ENCODE results near the gene CDH23. TPM values are rescaled to one million over a fixed set of nuclear protein-coding genes. Genes with fewer than 3 reads are reported as not detected.

Gene CDH23
- total and polyA plus RNA-seq, 9 of the 15 experiments (the other 6 are each of a cell fraction or from before 2014, with no cell fraction given): 0.18 to 1.2 (median 0.47) TPM

- peak; percentile 84 for TF ChIP-seq CTCFL (IDR thresholded peaks at IDR 0.05; ENCODE audit: borderline replicate concordance, insufficient read depth, low read depth, low read length, poor library complexity, severe bottlenecking)
- TF ChIP-seq, protein P1, sequence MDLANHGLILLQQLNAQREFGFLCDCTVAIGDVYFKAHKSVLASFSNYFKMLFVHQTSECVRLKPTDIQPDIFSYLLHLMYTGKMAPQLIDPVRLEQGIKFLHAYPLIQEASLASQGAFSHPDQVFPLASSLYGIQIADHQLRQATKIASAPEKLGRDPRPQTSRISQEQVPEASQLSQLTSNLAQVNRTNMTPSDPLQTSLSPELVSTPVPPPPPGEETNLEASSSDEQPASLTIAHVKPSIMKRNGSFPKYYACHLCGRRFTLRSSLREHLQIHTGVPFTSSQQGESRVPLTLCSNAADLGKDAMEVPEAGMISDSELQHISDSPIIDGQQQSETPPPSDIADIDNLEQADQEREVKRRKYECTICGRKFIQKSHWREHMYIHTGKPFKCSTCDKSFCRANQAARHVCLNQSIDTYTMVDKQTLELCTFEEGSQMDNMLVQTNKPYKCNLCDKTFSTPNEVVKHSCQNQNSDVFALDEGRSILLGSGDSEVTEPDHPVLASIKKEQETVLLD (IDR thresholded peaks at IDR 0.05): no peak
- TF ChIP-seq ZBTB7A (IDR thresholded peaks at IDR 0.05; ENCODE audit: borderline replicate concordance, control insufficient read depth, low read depth, low read length): peak; percentile 99
- TF ChIP-seq ZNF592 (IDR thresholded peaks at IDR 0.05): peak; percentile 68
- no peak for TF ChIP-seq TAF7 (tag; IDR thresholded peaks at IDR 0.05)
- TF ChIP-seq EHMT2 (IDR thresholded peaks at IDR 0.05): peak; percentile 30; the same call in 1 of the 2 replicates
- TF ChIP-seq MCM7 (IDR thresholded peaks at IDR 0.05): no peak
- no peak for TF ChIP-seq RBM17 (IDR thresholded peaks at IDR 0.05; ENCODE audit: borderline replicate concordance, low read depth, low read length)
- TF ChIP-seq, protein P2, sequence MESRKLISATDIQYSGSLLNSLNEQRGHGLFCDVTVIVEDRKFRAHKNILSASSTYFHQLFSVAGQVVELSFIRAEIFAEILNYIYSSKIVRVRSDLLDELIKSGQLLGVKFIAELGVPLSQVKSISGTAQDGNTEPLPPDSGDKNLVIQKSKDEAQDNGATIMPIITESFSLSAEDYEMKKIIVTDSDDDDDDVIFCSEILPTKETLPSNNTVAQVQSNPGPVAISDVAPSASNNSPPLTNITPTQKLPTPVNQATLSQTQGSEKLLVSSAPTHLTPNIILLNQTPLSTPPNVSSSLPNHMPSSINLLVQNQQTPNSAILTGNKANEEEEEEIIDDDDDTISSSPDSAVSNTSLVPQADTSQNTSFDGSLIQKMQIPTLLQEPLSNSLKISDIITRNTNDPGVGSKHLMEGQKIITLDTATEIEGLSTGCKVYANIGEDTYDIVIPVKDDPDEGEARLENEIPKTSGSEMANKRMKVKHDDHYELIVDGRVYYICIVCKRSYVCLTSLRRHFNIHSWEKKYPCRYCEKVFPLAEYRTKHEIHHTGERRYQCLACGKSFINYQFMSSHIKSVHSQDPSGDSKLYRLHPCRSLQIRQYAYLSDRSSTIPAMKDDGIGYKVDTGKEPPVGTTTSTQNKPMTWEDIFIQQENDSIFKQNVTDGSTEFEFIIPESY (CRISPR knock-in tag; IDR thresholded peaks at IDR 0.05): no peak
- TF ChIP-seq BRD9 (IDR thresholded peaks at IDR 0.05; ENCODE audit: low read depth, partially characterized antibody): peak; percentile 80
- TF ChIP-seq, protein P3, sequence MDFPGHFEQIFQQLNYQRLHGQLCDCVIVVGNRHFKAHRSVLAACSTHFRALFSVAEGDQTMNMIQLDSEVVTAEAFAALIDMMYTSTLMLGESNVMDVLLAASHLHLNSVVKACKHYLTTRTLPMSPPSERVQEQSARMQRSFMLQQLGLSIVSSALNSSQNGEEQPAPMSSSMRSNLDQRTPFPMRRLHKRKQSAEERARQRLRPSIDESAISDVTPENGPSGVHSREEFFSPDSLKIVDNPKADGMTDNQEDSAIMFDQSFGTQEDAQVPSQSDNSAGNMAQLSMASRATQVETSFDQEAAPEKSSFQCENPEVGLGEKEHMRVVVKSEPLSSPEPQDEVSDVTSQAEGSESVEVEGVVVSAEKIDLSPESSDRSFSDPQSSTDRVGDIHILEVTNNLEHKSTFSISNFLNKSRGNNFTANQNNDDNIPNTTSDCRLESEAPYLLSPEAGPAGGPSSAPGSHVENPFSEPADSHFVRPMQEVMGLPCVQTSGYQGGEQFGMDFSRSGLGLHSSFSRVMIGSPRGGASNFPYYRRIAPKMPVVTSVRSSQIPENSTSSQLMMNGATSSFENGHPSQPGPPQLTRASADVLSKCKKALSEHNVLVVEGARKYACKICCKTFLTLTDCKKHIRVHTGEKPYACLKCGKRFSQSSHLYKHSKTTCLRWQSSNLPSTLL (IDR thresholded peaks at IDR 0.05): no peak
Observed at GRCh38 chr10:71647526-71648253, 251.0 kb downstream of the CDH23 start (continued).
